ENCODE results near the gene BIN2.

Gene BIN2

GRCh38 chr12:51323966-51324895, at the start of gene BIN2:
BIN2 (minus strand) TSS chr12:51324174; CDS start chr12:51324102, 72 bp downstream.
- DNase-seq (ENCODE audit: low read depth): no peak

- no peak for DNase-seq (ENCODE audit: low read depth)
These were observed 49.2 kb upstream of the BIN2 start for GRCh38 chr12:51373187-51373586.

GRCh38 chr12:51372021-51372420, 48.0 kb upstream of the BIN2 start:
- DNase-seq (ENCODE audit: low read depth): no peak

- DNase-seq (ENCODE audit: low read depth): peak; percentile 93
These were observed 47.5 kb upstream of the BIN2 start for GRCh38 chr12:51371295-51371953.

DNA sequence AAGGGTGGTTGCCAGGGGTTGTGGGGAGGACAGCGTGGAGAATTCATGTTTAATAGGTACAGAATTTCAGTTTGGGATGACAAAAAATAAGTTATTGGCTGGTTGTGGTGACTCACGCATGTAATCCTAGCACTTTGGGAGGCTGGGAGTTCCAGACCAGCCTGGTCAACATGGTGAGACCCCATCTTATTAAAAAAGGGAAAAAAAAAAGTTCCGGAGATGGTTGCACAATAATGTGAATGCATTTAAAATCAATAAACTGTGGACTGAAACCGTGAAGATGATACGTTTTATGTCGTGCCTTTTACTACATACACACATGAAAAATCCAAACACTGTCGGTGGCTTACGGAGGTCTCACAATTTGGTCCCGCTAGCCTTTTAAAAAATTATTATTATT, 46.7 kb upstream of the BIN2 start:
- DNase-seq (ENCODE audit: low read depth): no peak

GRCh38 chr12:51369581-51369980, 45.6 kb upstream of the BIN2 start:
- no peak for DNase-seq (ENCODE audit: low read depth)

GRCh38 chr12:51368640-51369517, 44.9 kb upstream of the BIN2 start:
- DNase-seq (ENCODE audit: low read depth): no peak

- DNase-seq (ENCODE audit: low read depth): no peak
These were observed 41.3 kb upstream of the BIN2 start for GRCh38 chr12:51365276-51365675.

DNA sequence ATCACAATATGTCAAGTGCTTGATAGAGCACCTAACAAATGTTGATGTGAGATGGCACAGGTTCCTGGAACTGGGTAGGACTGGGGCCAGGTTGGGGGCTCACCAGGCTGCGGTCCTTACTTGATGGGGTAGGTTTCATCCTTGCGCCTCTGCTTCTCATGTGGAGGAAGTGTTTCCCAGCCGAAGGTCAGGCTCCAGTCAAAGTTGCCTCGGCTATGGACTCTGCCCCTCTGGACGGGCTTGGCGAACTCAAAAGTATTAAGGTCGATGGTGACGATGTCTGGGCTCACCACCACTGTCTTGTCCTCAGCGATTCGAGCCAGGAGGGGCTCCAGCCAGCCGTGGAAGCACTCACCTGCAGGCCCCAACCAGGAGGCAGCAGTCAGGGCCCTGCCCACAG, 40.0 kb upstream of the BIN2 start:
- DNase-seq (ENCODE audit: low read depth): no peak

- no peak for DNase-seq (ENCODE audit: low read depth)
These were observed 38.9 kb upstream of the BIN2 start for GRCh38 chr12:51362747-51363342.

DNA sequence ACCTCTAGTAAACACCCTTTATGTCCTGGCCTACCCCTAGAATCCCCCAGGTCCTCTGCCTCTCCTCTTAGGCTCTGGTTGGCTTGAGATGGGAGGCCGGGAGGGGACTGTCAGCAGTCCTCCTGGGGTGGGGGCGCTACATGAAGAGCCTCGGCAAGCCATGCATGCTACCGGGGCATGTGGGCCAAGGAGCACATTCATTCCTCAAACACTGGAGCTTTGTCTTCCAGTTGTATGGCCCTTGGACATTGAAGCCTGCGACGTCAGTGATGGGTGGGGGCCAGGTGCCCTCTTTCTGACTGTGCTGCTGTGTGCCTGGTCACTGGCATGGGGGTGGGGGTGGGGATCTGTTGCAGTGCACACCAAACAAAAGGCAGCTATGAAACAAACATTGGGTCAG, 38.3 kb upstream of the BIN2 start:
- DNase-seq (ENCODE audit: low read depth): no peak

- DNase-seq (ENCODE audit: low read depth): no peak
These were observed 37.4 kb upstream of the BIN2 start for GRCh38 chr12:51361161-51362016.

- no peak for DNase-seq (ENCODE audit: low read depth)
These were observed 36.3 kb upstream of the BIN2 start for GRCh38 chr12:51360315-51360714.

DNA sequence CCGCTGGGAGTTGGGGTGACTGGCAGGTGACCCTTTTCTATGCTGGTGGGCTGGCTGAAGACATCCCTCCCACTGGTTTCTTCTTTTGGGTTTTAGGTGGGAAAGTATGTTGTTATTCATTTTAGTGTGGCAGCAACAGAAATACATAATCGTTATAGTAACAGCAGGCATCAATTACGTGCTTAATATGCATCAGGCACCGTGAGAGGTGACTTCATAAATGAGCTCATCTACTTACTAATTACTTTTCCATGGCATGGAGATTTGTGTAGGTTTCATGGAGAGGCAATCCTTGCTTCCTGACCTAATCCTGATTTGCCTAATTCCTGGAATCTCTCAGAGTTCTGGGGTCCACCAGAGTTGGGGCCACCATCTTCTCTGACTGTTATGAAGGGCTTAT, 35.9 kb upstream of the BIN2 start:
- DNase-seq (ENCODE audit: low read depth): no peak

- DNase-seq (ENCODE audit: low read depth): no peak
These were observed 34.5 kb upstream of the BIN2 start for GRCh38 chr12:51358496-51358895.

DNA sequence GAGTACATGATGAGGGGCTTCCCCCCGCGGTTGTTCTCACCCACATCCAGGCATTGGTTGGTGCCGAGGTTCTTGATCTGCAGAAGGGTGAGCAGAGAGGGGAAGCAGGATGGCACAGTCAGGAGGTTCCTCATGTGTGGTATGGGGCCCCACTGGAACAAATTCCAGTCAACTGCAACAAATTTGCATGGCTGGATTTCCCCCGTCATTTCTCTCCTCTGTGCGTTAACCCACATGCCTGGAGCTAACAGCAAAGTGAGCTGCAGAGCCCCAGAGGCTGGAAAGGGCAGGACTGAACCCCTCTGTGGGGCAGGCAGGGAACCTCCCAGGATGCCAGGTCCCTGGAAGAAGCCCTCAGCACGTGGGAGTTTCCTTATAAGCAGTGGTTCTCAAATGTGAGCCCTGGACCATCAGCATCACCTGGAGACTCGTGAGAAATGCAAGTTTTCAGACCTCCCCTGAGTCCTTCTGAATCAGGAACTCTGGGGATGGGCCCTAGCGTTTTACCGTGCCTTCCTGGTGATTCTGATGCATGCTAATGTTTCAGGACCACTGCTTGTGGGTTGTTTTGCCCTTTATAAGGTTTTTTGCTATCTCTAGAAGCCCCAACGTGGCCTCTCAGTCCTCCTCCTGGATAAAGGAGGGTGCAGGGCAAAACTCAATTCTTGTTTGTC, 33.5 kb upstream of the BIN2 start:
- no peak for DNase-seq (ENCODE audit: low read depth)

DNA sequence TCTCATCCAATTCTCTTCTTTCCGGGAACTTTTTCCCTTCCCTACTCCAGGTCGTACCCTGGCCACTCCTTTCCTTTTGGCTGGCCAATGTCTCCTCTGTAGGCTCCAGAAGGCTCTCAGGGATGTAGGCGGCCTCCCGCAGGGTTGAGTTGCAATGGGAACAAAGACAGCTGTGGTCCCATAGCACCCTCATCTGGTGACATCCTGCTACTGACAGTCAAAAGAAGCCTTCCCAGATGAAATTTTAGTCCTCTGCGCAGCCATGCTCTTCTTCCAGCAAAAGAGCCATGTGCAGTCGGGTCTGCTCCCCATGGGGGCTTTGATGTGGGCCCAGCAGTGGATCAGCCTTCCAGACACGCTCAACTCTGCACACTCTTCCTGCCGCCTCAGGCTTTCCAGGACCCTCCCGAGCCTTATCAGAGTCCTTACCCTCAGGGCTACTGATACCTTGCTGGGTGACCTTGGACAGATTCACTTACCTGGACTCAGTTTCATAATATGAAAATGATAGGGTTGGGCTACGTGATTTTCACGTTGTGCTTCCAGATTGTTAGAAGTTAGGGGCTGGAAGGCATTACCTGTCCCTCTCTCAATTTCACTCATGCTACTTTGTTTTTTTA, 28.0 kb upstream of the BIN2 start:
- DNase-seq (ENCODE audit: low read depth): no peak

DNA sequence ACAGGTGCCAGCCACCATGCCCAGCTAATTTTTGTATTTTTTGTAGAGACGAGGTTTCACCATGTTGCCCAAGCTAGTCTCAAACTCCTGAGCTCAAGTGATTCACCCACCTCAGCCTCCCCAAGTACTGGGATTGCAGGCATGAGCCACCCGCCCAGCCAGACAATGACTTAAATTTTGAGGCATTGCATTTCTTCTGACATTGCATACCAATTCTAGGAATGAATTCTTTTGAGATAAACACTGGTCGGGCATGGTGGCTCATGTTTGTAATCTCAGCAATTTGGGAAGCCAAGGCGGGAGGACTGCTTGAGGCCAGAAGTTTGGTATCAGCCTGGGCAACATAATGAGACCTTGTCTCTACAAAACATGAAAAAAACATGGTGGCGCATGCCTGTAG, 25.1 kb upstream of the BIN2 start:
- no peak for DNase-seq (ENCODE audit: low read depth)

GRCh38 chr12:51348116-51348515, 24.1 kb upstream of the BIN2 start:
- no peak for DNase-seq (ENCODE audit: low read depth)

DNA sequence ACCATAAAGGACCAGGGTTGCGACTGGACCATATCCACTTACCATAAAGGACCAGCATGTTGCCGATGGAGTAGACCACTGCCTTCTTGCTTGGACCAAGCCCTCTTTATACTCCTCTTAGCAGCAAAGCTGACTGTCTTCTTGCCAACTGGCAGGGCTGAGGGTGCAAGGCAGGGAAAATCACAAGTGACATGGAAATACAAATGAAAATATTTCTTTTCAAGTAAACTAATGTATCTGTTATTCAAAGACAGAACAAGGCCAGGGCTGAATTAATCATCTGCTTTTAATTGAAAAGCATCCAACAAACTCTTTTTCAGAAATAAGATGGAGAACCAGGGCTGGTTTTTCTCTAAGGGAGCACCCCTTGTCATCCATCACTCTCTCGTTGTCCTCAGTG, 22.6 kb upstream of the BIN2 start, which contains the start of gene CELA1:
CELA1 (minus strand) TSS at position 99 of the 400 bp plus-strand sequence; CDS start at position 58, 41 bp downstream.
- DNase-seq (ENCODE audit: low read depth): no peak

All from HS-27A (cell line).